OCI-LY7 (cell line): Measurements from ENCODE around the gene CAMK2N2. TPM values are rescaled to one million over a fixed set of nuclear protein-coding genes. Genes with fewer than 3 reads are reported as not detected.

Experiments
- BruUV-seq: library from RNA; stranded (reverse); fragments of 400-500 nt; replicated peaks from 2 replicates; lab custom pipeline; 2021; lab: Mats Ljungman, UMichigan
- CTCF ChIA-PET: fragments of 300-600 bp; sonication (Branson Sonifier 250); formaldehyde crosslinking; loops from one replicate; lab custom pipeline; 2022; ENCODE audit warnings: antibody characterized with exemption; ENCODE audit not compliant: unreplicated experiment; lab: Charles Lee
- POLR2A ChIA-PET: fragments of 300-600 bp; sonication (Branson Sonifier 250); formaldehyde crosslinking; loops from one replicate; lab custom pipeline; 2022; ENCODE audit warnings: antibody characterized with exemption; lab: Charles Lee
- DNase-seq: peaks from one replicate; pipeline ENCODE4 v3.0.0-alpha.2; 2015; ENCODE audit warnings: low spot score
- H2AFZ ChIP-seq: fragments of 200-600 bp; sonication (generic), shearing (Covaris generic); 2 replicates; pipeline ENCODE4 v1.6.1; 2014; ENCODE audit warnings: mild to moderate bottlenecking, antibody characterized with exemption, low read length, moderate library complexity
- H3K27ac ChIP-seq: fragments of 200-600 bp; sonication (generic); 2 replicates; pipeline ENCODE4 v1.5.1; 2014; ENCODE audit warnings: mixed run types, low read depth, mild to moderate bottlenecking, moderate library complexity, low read length, inconsistent platforms; ENCODE audit not compliant: poor library complexity, severe bottlenecking
- H3K36me3 ChIP-seq: fragments of 200-600 bp; sonication (generic); 2 replicates; pipeline ENCODE4 v1.6.1; 2014; ENCODE audit warnings: mild to moderate bottlenecking, antibody characterized with exemption, low read length, moderate library complexity, mixed read lengths; ENCODE audit not compliant: insufficient read depth
- H3K4me1 ChIP-seq: fragments of 200-600 bp; sonication (generic); 2 replicates; pipeline ENCODE4 v1.5.1; 2014; ENCODE audit warnings: mild to moderate bottlenecking, low read length; ENCODE audit not compliant: insufficient read depth, poor library complexity, severe bottlenecking
- H3K4me2 ChIP-seq: fragments of 200-600 bp; sonication (generic); 2 replicates; pipeline ENCODE4 v1.6.1; 2014; ENCODE audit warnings: mild to moderate bottlenecking, low read length
- H3K4me3 ChIP-seq: fragments of 200-600 bp; sonication (generic); 2 replicates; pipeline ENCODE4 v1.5.1; 2014; ENCODE audit warnings: mild to moderate bottlenecking, low read depth, low read length; ENCODE audit not compliant: poor library complexity, severe bottlenecking
- H3K79me2 ChIP-seq: fragments of 200-600 bp; sonication (generic); 2 replicates; pipeline ENCODE4 v1.6.1; 2016; ENCODE audit warnings: low read depth, mild to moderate bottlenecking, low read length, moderate library complexity, mixed read lengths; ENCODE audit not compliant: insufficient read depth
- H3K9me2 ChIP-seq: fragments of 200-600 bp; sonication (generic); 2 replicates; pipeline ENCODE4 v1.6.1; 2016; ENCODE audit warnings: mild to moderate bottlenecking, low read length, mixed read lengths; ENCODE audit not compliant: insufficient read depth
- H3K9me3 ChIP-seq: fragments of 200-600 bp; sonication (generic); 2 replicates; pipeline ENCODE4 v1.6.1; 2014; ENCODE audit warnings: mild to moderate bottlenecking, mixed run types, low read length, mixed read lengths
- H4K20me1 ChIP-seq: fragments of 200-600 bp; sonication (generic); 2 replicates; pipeline ENCODE4 v1.6.1; 2014; ENCODE audit warnings: mild to moderate bottlenecking, antibody characterized with exemption, low read length, moderate library complexity, mixed read lengths; ENCODE audit not compliant: insufficient read depth
- EZH2phosphoT487 ChIP-seq: fragments of 200-600 bp; sonication (generic); IDR thresholded peaks from 2 replicates; pipeline ENCODE4 v1.6.1; 2018; ENCODE audit warnings: low read depth, borderline replicate concordance, mild to moderate bottlenecking, mixed run types, antibody characterized with exemption, low read length, moderate library complexity, mixed read lengths
- intact Hi-C: fragments of 100-400 bp; cut with micrococcal nuclease; formaldehyde crosslinking; loops from one replicate; pipeline ENCODE4 v1.10.0; 2022; ENCODE audit not compliant: unreplicated experiment
- total RNA-seq, 2 experiments: library from RNA; depleted of rRNA in 1 of 2; stranded (reverse); fragments of >200 nt in 1 of 2; shearing (Covaris generic) in 1 of 2; gene quantifications; 2 replicates each; pipeline ENCODE4 v1.2.3, GENCODE V29; 2014 to 2022
- TF ChIP-seq, protein P1 (sequence below): fragments of 200-600 bp; sonication (generic); conservative IDR thresholded peaks from 2 replicates; pipeline ENCODE4 v1.5.1; 2014; ENCODE audit warnings: mild to moderate bottlenecking, antibody characterized with exemption, low read length, moderate library complexity, mixed read lengths

The CAMK2N2 gene
- total RNA-seq, 2 experiments from 2014 or later: not detected

DNA sequence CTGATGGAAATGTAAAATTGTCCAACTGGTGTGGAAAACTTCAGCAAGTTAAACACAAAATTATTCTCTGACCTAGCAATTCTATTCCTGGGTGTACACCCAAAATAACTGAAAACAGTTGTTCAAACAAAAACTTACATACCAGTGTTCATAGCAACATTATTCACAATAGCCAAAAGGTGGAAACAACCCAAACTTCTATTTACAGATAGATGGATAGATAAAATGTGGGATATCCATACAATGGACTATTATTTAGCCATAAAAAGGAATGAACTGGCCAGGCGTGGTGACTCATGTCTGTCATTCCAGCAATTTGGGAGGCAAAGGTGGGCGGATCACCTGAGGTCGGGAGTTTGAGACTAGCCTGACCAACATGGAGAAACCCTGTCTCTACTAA is 38.8 kb downstream of the CAMK2N2 start:
- Histone ChIP-seq H3K79me2 (no peaks in the 10 kb centered on the region), H3K9me2 (no peaks in the 10 kb centered on the region), H3K4me1 (no peaks in the 10 kb centered on the region), H3K4me2 (no peak overlapping the region), H3K4me3 (no peak overlapping the region), H3K27ac (no peak overlapping the region), H3K9me3 (no peaks in the 10 kb centered on the region), H2AFZ (no peak overlapping the region), H4K20me1 (no peaks in the 10 kb centered on the region), H3K36me3 (no peaks in the 10 kb centered on the region)
- no peak for DNase-seq
- no TSS peak for BruUV-seq
- intact Hi-C loops: no loop called here
- TF ChIP-seq EZH2phosphoT487: no peak
- TF ChIP-seq, protein P1, sequence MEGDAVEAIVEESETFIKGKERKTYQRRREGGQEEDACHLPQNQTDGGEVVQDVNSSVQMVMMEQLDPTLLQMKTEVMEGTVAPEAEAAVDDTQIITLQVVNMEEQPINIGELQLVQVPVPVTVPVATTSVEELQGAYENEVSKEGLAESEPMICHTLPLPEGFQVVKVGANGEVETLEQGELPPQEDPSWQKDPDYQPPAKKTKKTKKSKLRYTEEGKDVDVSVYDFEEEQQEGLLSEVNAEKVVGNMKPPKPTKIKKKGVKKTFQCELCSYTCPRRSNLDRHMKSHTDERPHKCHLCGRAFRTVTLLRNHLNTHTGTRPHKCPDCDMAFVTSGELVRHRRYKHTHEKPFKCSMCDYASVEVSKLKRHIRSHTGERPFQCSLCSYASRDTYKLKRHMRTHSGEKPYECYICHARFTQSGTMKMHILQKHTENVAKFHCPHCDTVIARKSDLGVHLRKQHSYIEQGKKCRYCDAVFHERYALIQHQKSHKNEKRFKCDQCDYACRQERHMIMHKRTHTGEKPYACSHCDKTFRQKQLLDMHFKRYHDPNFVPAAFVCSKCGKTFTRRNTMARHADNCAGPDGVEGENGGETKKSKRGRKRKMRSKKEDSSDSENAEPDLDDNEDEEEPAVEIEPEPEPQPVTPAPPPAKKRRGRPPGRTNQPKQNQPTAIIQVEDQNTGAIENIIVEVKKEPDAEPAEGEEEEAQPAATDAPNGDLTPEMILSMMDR: no peak
- POLR2A ChIA-PET: interaction anchor here (0.6 to 1.1 kb wide), 2 partner anchors 65 to 117 kb away, joined by 3 to 5 read pairs; no protein-coding TSS in a partner anchor
- CTCF ChIA-PET: no interaction called here

DNA sequence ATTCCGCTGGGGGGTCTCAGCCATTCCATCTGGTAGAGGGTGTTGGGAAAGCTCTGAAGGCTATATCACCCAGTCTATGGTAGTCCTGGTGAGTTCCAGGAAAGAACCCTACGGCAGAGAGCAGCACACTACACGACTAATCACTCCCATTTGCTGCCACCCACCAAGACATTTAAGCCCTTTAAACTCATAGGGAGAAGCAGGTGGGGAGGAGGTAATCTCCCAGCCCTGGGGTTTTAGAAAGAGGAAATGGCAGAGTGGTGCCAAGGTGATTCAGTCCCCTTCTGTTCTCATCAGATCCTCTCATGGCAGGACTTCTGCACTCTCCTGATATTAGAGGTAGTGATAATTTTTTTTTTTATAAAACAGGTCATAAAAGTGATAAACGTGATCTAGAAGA is 42.5 kb downstream of the CAMK2N2 start:
- Histone ChIP-seq H4K20me1 (no peaks in the 10 kb centered on the region), H3K9me2 (no peaks in the 10 kb centered on the region), H3K9me3 (no peaks in the 10 kb centered on the region), H3K79me2 (no peaks in the 10 kb centered on the region), H3K36me3 (no peaks in the 10 kb centered on the region), H3K27ac (no peak overlapping the region), H3K4me1 (no peaks in the 10 kb centered on the region), H3K4me2 (no peak overlapping the region), H3K4me3 (no peak overlapping the region), H2AFZ (no peak overlapping the region)
- ChIA-PET POLR2A (no interaction called here), CTCF (no interaction called here)
- intact Hi-C loops: no loop called here
- TF ChIP-seq EZH2phosphoT487: no peak
- TF ChIP-seq, protein P1: no peak
- BruUV-seq: no TSS peak
- DNase-seq: no peak

GRCh38 chr3:184211718-184212117 is 49.6 kb downstream of the CAMK2N2 start:
- Histone ChIP-seq H4K20me1 (no peaks in the 10 kb centered on the region), H3K79me2 (no peaks in the 10 kb centered on the region), H3K4me1 (no peaks in the 10 kb centered on the region), H3K9me2 (no peaks in the 10 kb centered on the region), H3K27ac (no peak overlapping the region), H3K9me3 (no peaks in the 10 kb centered on the region), H3K36me3 (no peaks in the 10 kb centered on the region), H2AFZ (no peak overlapping the region), H3K4me3 (no peak overlapping the region), H3K4me2 (no peak overlapping the region)
- ChIA-PET POLR2A (interaction anchor here (0.5 to 1.5 kb wide), 3 partner anchors 26 to 376 kb away, joined by 3 to 7 read pairs (median 5); partner anchors contain the start of gene ABCF3), CTCF (no interaction called here)
- intact Hi-C loops: no loop called here
- no TSS peak for BruUV-seq
- no peak for DNase-seq
- TF ChIP-seq, protein P1: no peak
- no peak for TF ChIP-seq EZH2phosphoT487
